ENCODE data around the gene LIG4. TPM values are rescaled to one million over a fixed set of nuclear protein-coding genes. Genes with fewer than 3 reads are reported as not detected.

The LIG4 gene
- total RNA-seq, result 6.9 and 7.3 TPM in 2 replicates

GRCh38 chr13:108215436-108215835 is at the start of gene LIG4:
TSS of gene LIG4 (minus strand) at chr13:108215536. CDS start at chr13:108211268, 4,268 bp downstream.
- Mint-ChIP-seq H3K36me3 (ENCODE audit: low read depth) (peaks cover 9% of the 10 kb centered on the region), H3K9me3 (no peaks in the 10 kb centered on the region), H3K27ac (peak within 1 kb of the TSS; percentile 75), H3K4me1 (ENCODE audit: low read depth) (peaks cover 36% of the 10 kb centered on the region), H3K4me3 (ENCODE audit: low read depth) (peak within 1 kb of the TSS; percentile 91), H3K27me3 (ENCODE audit: low read depth) (no peaks in the 10 kb centered on the region)
- intact Hi-C loops (cut with micrococcal nuclease), result loop anchor here (1.0 to 5.0 kb wide), 4 partner anchors 15 to 1648 kb away; partner anchors contain the start of genes ARGLU1, IRS2 and TNFSF13B
- peak; percentile 88 for DNase-seq (ENCODE audit: low spot score)

- no peak overlapping the region for H3K27ac Mint-ChIP-seq
- H3K4me3 Mint-ChIP-seq (ENCODE audit: low read depth), result no peak overlapping the region
- H3K27me3 Mint-ChIP-seq (ENCODE audit: low read depth), result no peaks in the 10 kb centered on the region
- no peaks in the 10 kb centered on the region for H3K36me3 Mint-ChIP-seq (ENCODE audit: low read depth)
- intact Hi-C loops (cut with micrococcal nuclease), result loop anchor here (10.0 kb wide), 1 partner anchor 269 kb away; no protein-coding TSS in a partner anchor
- no peaks in the 10 kb centered on the region for H3K9me3 Mint-ChIP-seq
- no peak for DNase-seq (ENCODE audit: low spot score)
- H3K4me1 Mint-ChIP-seq (ENCODE audit: low read depth), result peaks cover 19% of the 10 kb centered on the region
These were observed 48.5 kb upstream of the LIG4 start for GRCh38 chr13:108263621-108264355.

- intact Hi-C loops (cut with micrococcal nuclease), result no loop called here
- no peaks in the 10 kb centered on the region for H3K9me3 Mint-ChIP-seq
- H3K27ac Mint-ChIP-seq, result no peak overlapping the region
- H3K27me3 Mint-ChIP-seq (ENCODE audit: low read depth), result no peaks in the 10 kb centered on the region
- no peak for DNase-seq (ENCODE audit: low spot score)
- peaks cover 2% of the 10 kb centered on the region for H3K36me3 Mint-ChIP-seq (ENCODE audit: low read depth)
- H3K4me3 Mint-ChIP-seq (ENCODE audit: low read depth), result no peak overlapping the region
- H3K4me1 Mint-ChIP-seq (ENCODE audit: low read depth), result no peaks in the 10 kb centered on the region
These were observed 41.9 kb upstream of the LIG4 start for GRCh38 chr13:108257248-108257647.

GRCh38 chr13:108249150-108249549 is 33.8 kb upstream of the LIG4 start:
- H3K4me1 Mint-ChIP-seq (ENCODE audit: low read depth), result peaks cover 4% of the 10 kb centered on the region
- no peak overlapping the region for H3K4me3 Mint-ChIP-seq (ENCODE audit: low read depth)
- no peak for DNase-seq (ENCODE audit: low spot score)
- peaks cover under 1% of the 10 kb centered on the region for H3K36me3 Mint-ChIP-seq (ENCODE audit: low read depth)
- peaks cover 13% of the 10 kb centered on the region for H3K9me3 Mint-ChIP-seq
- intact Hi-C loops (cut with micrococcal nuclease), result no loop called here
- H3K27me3 Mint-ChIP-seq (ENCODE audit: low read depth), result no peaks in the 10 kb centered on the region
- H3K27ac Mint-ChIP-seq, result no peak overlapping the region

GRCh38 chr13:108230377-108230776 is 15.0 kb upstream of the LIG4 start:
- no peaks in the 10 kb centered on the region for H3K9me3 Mint-ChIP-seq
- DNase-seq (ENCODE audit: low spot score), result no peak
- peaks cover 16% of the 10 kb centered on the region for H3K4me1 Mint-ChIP-seq (ENCODE audit: low read depth)
- H3K4me3 Mint-ChIP-seq (ENCODE audit: low read depth), result no peak overlapping the region
- no peak overlapping the region for H3K27ac Mint-ChIP-seq
- H3K27me3 Mint-ChIP-seq (ENCODE audit: low read depth), result no peaks in the 10 kb centered on the region
- peaks cover 10% of the 10 kb centered on the region for H3K36me3 Mint-ChIP-seq (ENCODE audit: low read depth)
- intact Hi-C loops (cut with micrococcal nuclease), result no loop called here

- Mint-ChIP-seq H3K4me1 (ENCODE audit: low read depth) (peaks cover 24% of the 10 kb centered on the region), H3K36me3 (ENCODE audit: low read depth) (peaks cover 10% of the 10 kb centered on the region), H3K27me3 (ENCODE audit: low read depth) (no peaks in the 10 kb centered on the region), H3K4me3 (ENCODE audit: low read depth) (no peak overlapping the region), H3K27ac (no peak overlapping the region), H3K9me3 (no peaks in the 10 kb centered on the region)
- no peak for DNase-seq (ENCODE audit: low spot score)
- intact Hi-C loops (cut with micrococcal nuclease), result loop anchor here (2.0 to 10.0 kb wide), 4 partner anchors 41 to 669 kb away; partner anchors contain the start of gene TNFSF13B
These were observed 12.4 kb upstream of the LIG4 start for GRCh38 chr13:108227651-108228272.

GRCh38 chr13:108226184-108226583 is 10.8 kb upstream of the LIG4 start:
- no peak overlapping the region for H3K27ac Mint-ChIP-seq
- intact Hi-C loops (cut with micrococcal nuclease), result loop anchor here (2.0 to 10.0 kb wide), 4 partner anchors 43 to 671 kb away; partner anchors contain the start of gene TNFSF13B
- no peaks in the 10 kb centered on the region for H3K9me3 Mint-ChIP-seq
- H3K36me3 Mint-ChIP-seq (ENCODE audit: low read depth), result peaks cover 10% of the 10 kb centered on the region
- no peaks in the 10 kb centered on the region for H3K27me3 Mint-ChIP-seq (ENCODE audit: low read depth)
- peaks cover 24% of the 10 kb centered on the region for H3K4me1 Mint-ChIP-seq (ENCODE audit: low read depth)
- no peak for DNase-seq (ENCODE audit: low spot score)
- H3K4me3 Mint-ChIP-seq (ENCODE audit: low read depth), result no peak overlapping the region

GRCh38 chr13:108225440-108225839 is 10.1 kb upstream of the LIG4 start:
- H3K4me3 Mint-ChIP-seq (ENCODE audit: low read depth), result no peak overlapping the region
- no peak overlapping the region for H3K27ac Mint-ChIP-seq

GRCh38 chr13:108223687-108224503 is 8.6 kb upstream of the LIG4 start:
- Mint-ChIP-seq H3K4me3 (ENCODE audit: low read depth) (no peak overlapping the region), H3K9me3 (no peaks in the 10 kb centered on the region), H3K4me1 (ENCODE audit: low read depth) (peaks cover 42% of the 10 kb centered on the region), H3K27me3 (ENCODE audit: low read depth) (no peaks in the 10 kb centered on the region), H3K36me3 (ENCODE audit: low read depth) (no peaks in the 10 kb centered on the region), H3K27ac (no peak overlapping the region)
- no peak for DNase-seq (ENCODE audit: low spot score)
- intact Hi-C loops (cut with micrococcal nuclease), result loop anchor here (10.0 kb wide), 1 partner anchor 121 kb away; no protein-coding TSS in a partner anchor

More at GRCh38 chr13:108225440-108225839, 10.1 kb upstream of the LIG4 start:
- H3K27me3 Mint-ChIP-seq (ENCODE audit: low read depth), result no peaks in the 10 kb centered on the region
- peaks cover 10% of the 10 kb centered on the region for H3K36me3 Mint-ChIP-seq (ENCODE audit: low read depth)
- peaks cover 28% of the 10 kb centered on the region for H3K4me1 Mint-ChIP-seq (ENCODE audit: low read depth)
- no peak for DNase-seq (ENCODE audit: low spot score)
- intact Hi-C loops (cut with micrococcal nuclease), result loop anchor here (5.0 to 10.0 kb wide), 2 partner anchors 97 to 119 kb away; no protein-coding TSS in a partner anchor
- no peaks in the 10 kb centered on the region for H3K9me3 Mint-ChIP-seq

GRCh38 chr13:108220041-108220440 is 4.7 kb upstream of the LIG4 start:
- peaks cover 28% of the 10 kb centered on the region for H3K4me1 Mint-ChIP-seq (ENCODE audit: low read depth)
- peak overlapping the region; percentile 26 for H3K4me3 Mint-ChIP-seq (ENCODE audit: low read depth)
- no peaks in the 10 kb centered on the region for H3K9me3 Mint-ChIP-seq
- no peaks in the 10 kb centered on the region for H3K36me3 Mint-ChIP-seq (ENCODE audit: low read depth)
- H3K27ac Mint-ChIP-seq, result no peak overlapping the region
- DNase-seq (ENCODE audit: low spot score), result no peak
- no peaks in the 10 kb centered on the region for H3K27me3 Mint-ChIP-seq (ENCODE audit: low read depth)
- intact Hi-C loops (cut with micrococcal nuclease), result loop anchor here (10.0 kb wide), 1 partner anchor 125 kb away; no protein-coding TSS in a partner anchor

- Mint-ChIP-seq H3K27me3 (ENCODE audit: low read depth) (no peaks in the 10 kb centered on the region), H3K9me3 (no peaks in the 10 kb centered on the region), H3K4me3 (ENCODE audit: low read depth) (peak within 1 kb of the TSS; percentile 91), H3K36me3 (ENCODE audit: low read depth) (no peaks in the 10 kb centered on the region), H3K4me1 (ENCODE audit: low read depth) (peaks cover 30% of the 10 kb centered on the region), H3K27ac (peak within 1 kb of the TSS; percentile 88)
- intact Hi-C loops (cut with micrococcal nuclease), result loop anchor here (1.0 to 5.0 kb wide), 3 partner anchors 697 to 1651 kb away; partner anchors contain the start of genes ARGLU1 and IRS2
- DNase-seq (ENCODE audit: low spot score), result peak; percentile 88
These were observed 3.0 kb upstream of the LIG4 start, which contains the start of gene ABHD13 for GRCh38 chr13:108218044-108218974. TSS of gene ABHD13 (plus strand) at chr13:108218392. CDS start at chr13:108229219, 10,827 bp downstream.

Measured in activated T-helper 2 cell treated with anti-CD3 and anti-CD28 coated beads, Interferon-gamma antibody, Interleukin-2, Interleukin-4, amounts not matched to agents 10 μg/mL and 5 μg/mL and 100 μg/mL, durations not matched to agents 14 hours and 24 hours and 36 hours (primary cell).